Smooth muscle cell (in vitro differentiated cells): ENCODE measurements around the gene SLC16A8. TPM values are rescaled to one million over a fixed set of nuclear protein-coding genes. Genes with fewer than 3 reads are reported as not detected.
"Not testable (repeated sequence)": the region's sequence is repeated elsewhere in the genome, so short reads cannot be mapped to it uniquely, and the experiment has no call there.

Experiments
- DNase-seq: peaks from one replicate; lab custom pipeline; 2025; ENCODE audit not compliant: unreplicated experiment; lab: John Stamatoyannopoulos, UW
- H2AFZ ChIP-seq: fragments of 200-600 bp; sonication (generic); 2 replicates; pipeline ENCODE4 v1.6.0; 2016; ENCODE audit warnings: antibody characterized with exemption, low read depth, mild to moderate bottlenecking
- H3F3A ChIP-seq: fragments of 200-600 bp; sonication (generic); 2 replicates; pipeline ENCODE4 v1.6.0; 2017; ENCODE audit warnings: antibody characterized with exemption, low read depth
- H3K27ac ChIP-seq: fragments of 200-600 bp; sonication (generic); 2 replicates; pipeline ENCODE4 v1.5.1; 2016; ENCODE audit warnings: low read depth, mild to moderate bottlenecking
- H3K27me3 ChIP-seq: fragments of 200-600 bp; sonication (generic); 2 replicates; pipeline ENCODE4 v1.6.1; 2016; ENCODE audit warnings: low read depth, mild to moderate bottlenecking
- H3K36me3 ChIP-seq: fragments of 200-600 bp; sonication (generic); 2 replicates; pipeline ENCODE4 v1.5.1; 2016; ENCODE audit warnings: low read depth
- H3K4me1 ChIP-seq: fragments of 200-600 bp; sonication (generic); 2 replicates; pipeline ENCODE4 v1.5.1; 2016; ENCODE audit warnings: low read depth
- H3K4me2 ChIP-seq: fragments of 200-600 bp; sonication (generic); 2 replicates; pipeline ENCODE4 v1.6.0; 2016; ENCODE audit warnings: mild to moderate bottlenecking
- H3K4me3 ChIP-seq: fragments of 200-600 bp; sonication (generic); 2 replicates; pipeline ENCODE4 v1.5.1; 2016; ENCODE audit warnings: mild to moderate bottlenecking
- H3K79me2 ChIP-seq: fragments of 200-600 bp; sonication (generic); 2 replicates; pipeline ENCODE4 v1.6.0; 2016; ENCODE audit warnings: low read depth, mild to moderate bottlenecking
- H3K9ac ChIP-seq: fragments of 200-600 bp; sonication (generic); 2 replicates; pipeline ENCODE4 v1.6.0; 2016; ENCODE audit warnings: low read depth
- H3K9me3 ChIP-seq: fragments of 200-600 bp; sonication (generic); replicated peaks from 2 replicates; pipeline ENCODE4 v1.5.1; 2016; ENCODE audit warnings: low read depth
- H4K20me1 ChIP-seq: fragments of 200-600 bp; sonication (generic); 2 replicates; pipeline ENCODE4 v1.6.0; 2016; ENCODE audit warnings: low read depth
- WGBS: methylation state at CpG from one replicate; pipeline ENCODE4 v1.1.7; 2016; ENCODE audit warnings: low lambda C conversion rate; 5-methylcytosine and 5-hydroxymethylcytosine counted together
- polyA plus RNA-seq: library from polyadenylated mRNA; unstranded; fragments of >200 nt; fragmentation: Nextera tagmentation; extraction: Ambion mirVana; gene quantifications from 2 replicates; pipeline ENCODE4 v1.2.1, GENCODE V29; 2016
- total RNA-seq: library from RNA; depleted of rRNA; stranded (reverse); fragments of >200 nt; gene quantifications from 2 replicates; pipeline ENCODE4 v1.2.3, GENCODE V29; 2014
- TF ChIP-seq, protein P1 (sequence below): fragments of 200-600 bp; sonication (generic); IDR thresholded peaks from 2 replicates; pipeline ENCODE4 v1.5.1; 2017; ENCODE audit warnings: borderline replicate concordance, mild to moderate bottlenecking, antibody characterized with exemption; ENCODE audit not compliant: insufficient read depth, poor library complexity, severe bottlenecking

SLC16A8 gene
- total and polyA plus RNA-seq, 2 experiments from 2014 or later: 0.93 TPM; not detected in 1

DNA sequence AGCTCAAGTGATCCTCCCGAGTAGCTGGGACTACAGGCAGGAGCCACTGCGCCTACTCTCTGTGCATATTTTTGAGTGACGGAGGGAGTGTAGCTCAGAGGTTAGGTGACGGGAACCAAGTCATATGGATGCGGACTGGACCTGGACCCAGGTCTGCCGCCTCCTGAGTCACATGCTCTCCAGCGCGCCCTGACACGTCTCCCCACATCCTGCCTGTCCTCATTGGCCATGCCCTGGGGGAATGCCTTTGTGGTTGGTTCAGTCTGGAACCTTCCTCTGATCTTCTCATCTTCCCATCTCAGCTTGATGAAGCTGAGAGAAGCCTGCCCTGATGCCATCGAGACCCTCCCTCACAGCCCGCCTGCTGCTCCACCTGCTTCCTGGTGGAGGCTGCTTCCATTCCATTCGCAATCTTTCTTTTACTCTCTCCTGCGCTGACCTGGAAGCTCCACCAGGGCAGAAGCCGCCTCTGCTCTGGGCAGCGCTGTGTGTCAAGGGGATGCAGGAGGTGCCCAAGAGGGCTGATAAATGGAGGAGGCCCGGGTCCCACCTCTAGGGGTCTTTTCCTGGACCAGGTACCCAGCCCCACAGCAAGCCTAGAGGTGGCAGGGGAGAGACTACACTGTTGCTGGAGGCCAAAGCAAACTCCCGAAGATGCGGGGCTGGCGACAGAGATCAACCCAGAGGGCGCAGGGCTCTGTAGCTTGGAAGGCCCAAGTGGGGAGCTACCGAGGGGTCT, 40.4 kb upstream of the SLC16A8 start:
- no peaks in the 10 kb centered on the region for H3F3A ChIP-seq
- no peaks in the 10 kb centered on the region for H3K9me3 ChIP-seq
- no peak overlapping the region for H3K9ac ChIP-seq
- H3K27ac ChIP-seq: no peak overlapping the region
- no peak overlapping the region for H2AFZ ChIP-seq
- no peaks in the 10 kb centered on the region for H3K79me2 ChIP-seq
- no peak overlapping the region for H3K4me2 ChIP-seq
- H3K36me3 ChIP-seq: no peaks in the 10 kb centered on the region
- TF ChIP-seq, protein P1, sequence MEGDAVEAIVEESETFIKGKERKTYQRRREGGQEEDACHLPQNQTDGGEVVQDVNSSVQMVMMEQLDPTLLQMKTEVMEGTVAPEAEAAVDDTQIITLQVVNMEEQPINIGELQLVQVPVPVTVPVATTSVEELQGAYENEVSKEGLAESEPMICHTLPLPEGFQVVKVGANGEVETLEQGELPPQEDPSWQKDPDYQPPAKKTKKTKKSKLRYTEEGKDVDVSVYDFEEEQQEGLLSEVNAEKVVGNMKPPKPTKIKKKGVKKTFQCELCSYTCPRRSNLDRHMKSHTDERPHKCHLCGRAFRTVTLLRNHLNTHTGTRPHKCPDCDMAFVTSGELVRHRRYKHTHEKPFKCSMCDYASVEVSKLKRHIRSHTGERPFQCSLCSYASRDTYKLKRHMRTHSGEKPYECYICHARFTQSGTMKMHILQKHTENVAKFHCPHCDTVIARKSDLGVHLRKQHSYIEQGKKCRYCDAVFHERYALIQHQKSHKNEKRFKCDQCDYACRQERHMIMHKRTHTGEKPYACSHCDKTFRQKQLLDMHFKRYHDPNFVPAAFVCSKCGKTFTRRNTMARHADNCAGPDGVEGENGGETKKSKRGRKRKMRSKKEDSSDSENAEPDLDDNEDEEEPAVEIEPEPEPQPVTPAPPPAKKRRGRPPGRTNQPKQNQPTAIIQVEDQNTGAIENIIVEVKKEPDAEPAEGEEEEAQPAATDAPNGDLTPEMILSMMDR: no peak
- H4K20me1 ChIP-seq: no peaks in the 10 kb centered on the region
- no peaks in the 10 kb centered on the region for H3K4me1 ChIP-seq
- no peak overlapping the region for H3K4me3 ChIP-seq
- no peak for DNase-seq
- 86% methylated on average over 21 of the region's 21 CpGs for WGBS
- no peaks in the 10 kb centered on the region for H3K27me3 ChIP-seq

- Histone ChIP-seq H3K79me2 (no peaks in the 10 kb centered on the region), H3K4me2 (no peak overlapping the region), H4K20me1 (no peaks in the 10 kb centered on the region), H3K4me3 (no peak overlapping the region), H3K27ac (no peak overlapping the region), H3F3A (no peaks in the 10 kb centered on the region), H3K4me1 (no peaks in the 10 kb centered on the region), H3K9me3 (no peaks in the 10 kb centered on the region), H3K36me3 (no peaks in the 10 kb centered on the region), H3K9ac (no peak overlapping the region), H3K27me3 (no peaks in the 10 kb centered on the region), H2AFZ (no peak overlapping the region)
- no peak for DNase-seq
- TF ChIP-seq, protein P1: no peak
- 77% methylated on average over 5 of the region's 6 CpGs for WGBS
Measured at GRCh38 chr22:38122616-38123015, 38.6 kb upstream of the SLC16A8 start.

DNA sequence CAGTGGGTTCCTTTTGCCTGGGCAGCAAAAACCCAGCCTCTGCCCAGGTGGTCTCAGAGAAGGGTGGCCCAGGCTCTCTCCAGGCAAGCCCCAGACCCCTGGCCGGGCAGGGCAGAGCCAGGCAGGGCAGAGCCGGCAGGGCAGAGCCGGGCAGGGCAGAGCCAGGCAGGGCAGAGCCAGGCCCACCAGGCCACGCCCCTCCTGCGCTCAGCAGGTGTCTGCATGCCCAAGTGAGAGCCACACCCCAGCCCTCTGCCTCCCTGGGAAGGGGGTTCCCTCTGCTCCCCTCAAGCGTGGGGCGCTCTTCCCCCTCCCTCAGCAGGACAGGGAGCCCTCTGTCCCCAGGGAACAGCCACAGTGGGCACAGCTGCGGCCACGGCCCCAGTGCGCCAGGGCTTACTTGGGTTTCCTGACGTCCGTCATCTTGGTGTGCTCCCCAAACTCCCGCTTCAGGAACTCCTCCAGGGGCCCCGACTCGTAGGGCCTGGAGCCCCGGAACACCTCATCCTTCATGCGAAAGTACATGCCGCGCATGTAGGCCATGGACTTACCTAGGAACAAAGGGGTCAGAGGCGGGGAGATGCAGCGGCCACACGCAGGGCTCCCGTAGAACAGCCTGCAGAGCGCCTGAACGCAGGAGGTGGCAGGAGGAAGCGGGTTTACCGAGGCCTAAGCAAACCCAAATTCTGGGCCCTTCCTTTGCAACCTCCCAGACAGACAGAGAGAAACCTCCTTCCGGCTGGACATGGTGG, 36.6 kb upstream of the SLC16A8 start:
- H3K4me2 ChIP-seq: no peak overlapping the region
- no peaks in the 10 kb centered on the region for H3K79me2 ChIP-seq
- H2AFZ ChIP-seq: no peak overlapping the region
- no peak for DNase-seq
- no peaks in the 10 kb centered on the region for H4K20me1 ChIP-seq
- 94% methylated on average over 28 of the region's 28 CpGs for WGBS
- no peaks in the 10 kb centered on the region for H3K9me3 ChIP-seq
- no peaks in the 10 kb centered on the region for H3K4me1 ChIP-seq
- no peaks in the 10 kb centered on the region for H3K36me3 ChIP-seq
- no peak overlapping the region for H3K9ac ChIP-seq
- H3K27me3 ChIP-seq: no peaks in the 10 kb centered on the region
- no peaks in the 10 kb centered on the region for H3F3A ChIP-seq
- no peak overlapping the region for H3K27ac ChIP-seq
- no peak overlapping the region for H3K4me3 ChIP-seq
- TF ChIP-seq, protein P1: no peak

GRCh38 chr22:38118747-38119146, 34.8 kb upstream of the SLC16A8 start:
- not testable (repeated sequence) for H2AFZ ChIP-seq, H4K20me1 ChIP-seq, H3F3A ChIP-seq, H3K4me3 ChIP-seq, H3K9ac ChIP-seq, H3K4me2 ChIP-seq, H3K27me3 ChIP-seq, H3K36me3 ChIP-seq, H3K9me3 ChIP-seq, H3K27ac ChIP-seq, DNase-seq, H3K79me2 ChIP-seq, H3K4me1 ChIP-seq
- 95% methylated on average over 2 of the region's 2 CpGs for WGBS
